Measurements from ENCODE around the gene MIB1.

GRCh38 chr18:21761471-21762115, 21.0 kb downstream of the MIB1 start:
- TF ChIP-seq, protein P1, sequence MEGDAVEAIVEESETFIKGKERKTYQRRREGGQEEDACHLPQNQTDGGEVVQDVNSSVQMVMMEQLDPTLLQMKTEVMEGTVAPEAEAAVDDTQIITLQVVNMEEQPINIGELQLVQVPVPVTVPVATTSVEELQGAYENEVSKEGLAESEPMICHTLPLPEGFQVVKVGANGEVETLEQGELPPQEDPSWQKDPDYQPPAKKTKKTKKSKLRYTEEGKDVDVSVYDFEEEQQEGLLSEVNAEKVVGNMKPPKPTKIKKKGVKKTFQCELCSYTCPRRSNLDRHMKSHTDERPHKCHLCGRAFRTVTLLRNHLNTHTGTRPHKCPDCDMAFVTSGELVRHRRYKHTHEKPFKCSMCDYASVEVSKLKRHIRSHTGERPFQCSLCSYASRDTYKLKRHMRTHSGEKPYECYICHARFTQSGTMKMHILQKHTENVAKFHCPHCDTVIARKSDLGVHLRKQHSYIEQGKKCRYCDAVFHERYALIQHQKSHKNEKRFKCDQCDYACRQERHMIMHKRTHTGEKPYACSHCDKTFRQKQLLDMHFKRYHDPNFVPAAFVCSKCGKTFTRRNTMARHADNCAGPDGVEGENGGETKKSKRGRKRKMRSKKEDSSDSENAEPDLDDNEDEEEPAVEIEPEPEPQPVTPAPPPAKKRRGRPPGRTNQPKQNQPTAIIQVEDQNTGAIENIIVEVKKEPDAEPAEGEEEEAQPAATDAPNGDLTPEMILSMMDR (IDR thresholded peaks at IDR 0.05; ENCODE audit: low read length), result no peak
- TF ChIP-seq EZH2 (IDR thresholded peaks at IDR 0.05; ENCODE audit: borderline replicate concordance, low read length), result no peak

Data from OCI-LY1 (cell line).